ENCODE results near the gene KCNH8.

The KCNH8 gene

DNA sequence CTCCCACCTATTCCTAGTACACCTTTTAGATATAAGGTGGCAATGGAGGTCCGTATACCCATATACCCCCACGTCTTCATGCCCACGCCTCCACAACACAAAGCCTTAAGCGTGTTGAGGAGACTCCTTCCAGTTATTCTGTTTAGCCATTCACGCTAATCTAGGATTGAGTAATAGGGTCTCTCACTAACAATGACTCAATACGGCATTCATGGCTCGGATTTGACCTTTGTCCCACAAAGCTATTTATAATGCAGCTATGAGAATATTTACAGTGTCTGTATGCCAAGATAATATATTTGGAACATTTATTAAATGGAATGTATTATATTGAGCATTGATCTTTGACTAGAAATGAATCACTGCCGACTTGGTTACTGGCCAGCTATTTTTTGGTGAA lies 215.8 kb downstream of the KCNH8 start:
- no peak for DNase-seq (ENCODE audit: low spot score)

- DNase-seq (ENCODE audit: low spot score): no peak
Observed at GRCh38 chr3:19365471-19365870, 217.2 kb downstream of the KCNH8 start.

DNA sequence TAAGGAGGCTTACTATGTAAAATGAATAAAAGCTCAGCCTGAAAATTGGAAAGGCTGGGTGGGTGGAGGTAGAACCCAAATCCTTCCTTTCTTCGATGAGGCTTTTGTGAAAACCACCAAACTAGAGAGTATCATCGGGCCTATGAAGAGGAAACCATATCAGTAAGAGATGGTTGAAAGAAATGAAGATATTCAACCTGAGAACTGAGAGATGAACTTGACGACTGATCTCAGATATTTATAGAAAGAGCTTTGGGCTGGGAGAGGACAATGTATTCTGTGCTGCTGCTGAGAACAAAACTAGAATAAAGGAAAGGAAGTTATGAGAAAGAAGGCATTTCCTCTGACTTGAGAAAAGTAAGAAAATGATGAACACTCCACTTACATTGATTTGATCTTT lies 236.6 kb downstream of the KCNH8 start:
- no peak for DNase-seq (ENCODE audit: low spot score)

GRCh38 chr3:19392150-19392549 lies 243.8 kb downstream of the KCNH8 start:
- DNase-seq (ENCODE audit: low spot score): no peak

- no peak for DNase-seq (ENCODE audit: low spot score)
Observed at GRCh38 chr3:19394946-19395345, 246.6 kb downstream of the KCNH8 start.

- DNase-seq (ENCODE audit: low spot score): no peak
Observed at GRCh38 chr3:19396726-19397125, 248.4 kb downstream of the KCNH8 start.

DNA sequence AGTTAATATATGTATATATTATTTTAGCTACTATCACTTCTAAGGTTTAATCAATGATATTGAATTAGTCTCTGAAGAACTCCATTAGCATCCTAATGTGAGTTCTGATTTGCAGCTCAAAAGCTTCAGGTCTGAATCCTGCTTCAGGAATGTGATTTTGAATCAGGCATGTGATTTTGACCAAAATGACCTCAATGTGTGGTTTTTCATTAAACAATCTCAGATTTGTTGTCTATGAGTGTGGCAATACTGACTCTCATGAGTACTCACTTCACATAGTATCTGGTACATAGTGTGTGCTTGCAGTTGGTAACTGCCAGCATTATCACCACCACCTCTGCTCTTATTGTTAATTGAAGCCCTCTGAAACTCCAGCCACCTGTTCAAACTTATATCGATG lies 251.0 kb downstream of the KCNH8 start:
- no peak for DNase-seq (ENCODE audit: low spot score)

GRCh38 chr3:19399836-19400235 lies 251.5 kb downstream of the KCNH8 start:
- DNase-seq (ENCODE audit: low spot score): no peak

GRCh38 chr3:19420159-19420558 lies 271.8 kb downstream of the KCNH8 start:
- DNase-seq (ENCODE audit: low spot score): no peak

- DNase-seq (ENCODE audit: low spot score): no peak
Observed at GRCh38 chr3:19425825-19426224, 277.5 kb downstream of the KCNH8 start.

GRCh38 chr3:19427422-19428149 lies 279.3 kb downstream of the KCNH8 start:
- no peak for DNase-seq (ENCODE audit: low spot score)

DNA sequence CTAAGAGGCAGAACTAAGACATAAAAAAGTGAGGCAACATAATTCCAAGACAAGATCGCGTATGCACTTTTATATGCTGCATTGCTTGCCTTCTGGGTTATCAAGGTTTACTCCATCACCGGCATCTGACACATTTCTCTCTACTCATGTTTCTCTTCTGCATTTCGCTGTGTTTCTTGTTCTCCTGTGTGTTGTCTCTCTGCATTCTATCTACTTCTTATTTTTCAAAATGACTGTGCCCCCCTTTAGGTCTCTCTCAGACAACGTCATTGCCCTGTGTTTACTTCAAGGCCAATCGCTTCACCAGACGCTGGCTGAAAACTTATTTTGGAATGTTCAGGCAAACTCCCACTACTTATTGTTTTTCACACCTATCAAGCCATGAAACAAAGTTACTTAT lies 280.4 kb downstream of the KCNH8 start:
- no peak for DNase-seq (ENCODE audit: low spot score)

- no peak for DNase-seq (ENCODE audit: low spot score)
Observed at GRCh38 chr3:19432669-19433068, 284.4 kb downstream of the KCNH8 start.

GRCh38 chr3:19436746-19437145 lies 288.4 kb downstream of the KCNH8 start:
- DNase-seq (ENCODE audit: low spot score): no peak

DNA sequence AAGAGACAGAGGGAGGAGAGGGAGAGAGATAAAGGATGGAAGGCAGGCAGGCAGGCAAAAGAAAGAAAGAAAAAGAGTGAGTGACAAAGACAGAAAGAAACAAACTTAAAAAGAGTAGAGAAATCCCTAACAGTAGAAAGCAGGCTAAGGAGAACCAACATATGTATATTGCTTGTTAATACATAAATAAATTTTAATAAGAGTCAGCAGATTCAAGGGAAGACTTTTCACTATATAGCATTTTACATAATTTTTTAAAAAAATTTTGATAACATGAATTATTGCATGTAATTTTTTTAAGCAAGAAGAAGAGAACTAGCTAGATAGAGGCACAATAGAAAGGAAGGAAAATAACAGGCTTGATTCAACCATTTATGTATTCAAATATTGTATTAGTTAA lies 291.6 kb downstream of the KCNH8 start:
- no peak for DNase-seq (ENCODE audit: low spot score)

DNA sequence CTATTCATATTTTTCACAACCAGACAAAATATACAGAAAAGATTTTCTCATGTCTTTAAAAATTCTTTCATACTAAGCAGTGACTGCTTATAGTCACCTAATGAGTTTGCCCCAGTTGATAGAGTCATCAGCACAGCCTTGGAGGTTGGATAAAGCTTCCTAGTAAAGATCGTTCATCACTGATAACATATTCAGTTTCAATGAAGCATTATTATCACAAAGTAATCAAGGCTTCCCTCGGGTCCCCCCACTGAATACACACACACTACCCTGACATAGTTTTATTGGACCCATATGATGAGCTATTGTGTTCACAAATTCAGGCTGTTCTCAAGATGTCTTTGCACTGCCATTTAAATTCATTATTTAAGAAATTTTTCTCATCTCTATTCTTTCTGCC lies 297.8 kb downstream of the KCNH8 start:
- no peak for DNase-seq (ENCODE audit: low spot score)

GRCh38 chr3:19446687-19447086 lies 298.4 kb downstream of the KCNH8 start:
- DNase-seq (ENCODE audit: low spot score): no peak

DNA sequence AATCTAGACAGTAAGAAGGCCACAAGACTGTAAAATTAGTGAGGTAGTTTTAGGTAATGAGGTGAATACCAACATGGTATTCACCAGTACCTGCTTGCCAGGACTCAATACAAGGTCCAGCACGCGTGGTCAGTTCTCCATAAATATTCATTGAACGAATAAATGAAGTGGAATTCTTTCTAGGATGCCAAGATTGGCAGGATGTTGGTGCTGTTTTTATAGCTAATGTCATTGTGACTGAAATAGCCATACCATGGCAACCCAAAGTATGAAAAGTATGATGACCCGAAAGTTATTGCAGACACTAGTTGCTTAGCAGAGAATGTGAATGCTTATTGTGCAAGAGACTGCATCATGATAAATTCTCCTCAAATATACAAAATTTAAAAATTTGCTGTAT lies 307.2 kb downstream of the KCNH8 start:
- no peak for DNase-seq (ENCODE audit: low spot score)

DNA sequence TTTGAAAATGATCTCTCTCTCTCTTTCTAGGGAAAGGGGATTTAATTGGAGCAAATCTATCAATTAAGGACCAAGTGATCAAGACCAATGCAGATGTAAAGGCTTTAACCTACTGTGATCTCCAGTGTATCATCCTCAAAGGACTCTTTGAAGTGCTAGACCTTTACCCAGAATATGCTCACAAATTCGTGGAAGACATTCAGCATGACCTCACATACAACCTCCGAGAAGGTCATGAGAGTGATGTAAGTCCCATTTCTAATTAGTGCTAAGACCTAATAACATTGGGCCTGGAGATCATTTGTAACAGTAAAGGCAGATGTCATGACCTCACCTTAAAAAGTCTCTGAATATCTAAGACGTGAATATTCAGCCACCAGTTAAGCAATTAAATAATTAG lies 308.4 kb downstream of the KCNH8 start:
- no peak for DNase-seq (ENCODE audit: low spot score)

DNA sequence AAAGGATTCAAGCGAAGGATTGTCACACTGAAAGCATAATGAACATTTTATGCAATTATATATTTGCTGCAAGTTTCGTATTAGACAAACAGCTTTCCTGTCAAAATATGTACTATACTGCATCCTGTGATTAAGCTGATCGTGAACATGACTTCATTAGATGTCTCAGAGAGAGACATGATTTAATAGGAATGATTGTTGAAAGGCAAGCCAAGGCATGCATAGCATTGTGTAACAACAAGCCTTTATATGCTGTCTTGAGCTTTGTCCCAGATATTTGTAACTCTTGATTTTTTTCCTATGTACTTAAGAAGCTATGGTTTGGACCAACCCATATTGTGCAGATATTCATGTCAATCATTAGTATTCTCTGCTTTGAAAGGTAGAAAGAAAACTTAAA lies 309.1 kb downstream of the KCNH8 start:
- no peak for DNase-seq (ENCODE audit: low spot score)

DNA sequence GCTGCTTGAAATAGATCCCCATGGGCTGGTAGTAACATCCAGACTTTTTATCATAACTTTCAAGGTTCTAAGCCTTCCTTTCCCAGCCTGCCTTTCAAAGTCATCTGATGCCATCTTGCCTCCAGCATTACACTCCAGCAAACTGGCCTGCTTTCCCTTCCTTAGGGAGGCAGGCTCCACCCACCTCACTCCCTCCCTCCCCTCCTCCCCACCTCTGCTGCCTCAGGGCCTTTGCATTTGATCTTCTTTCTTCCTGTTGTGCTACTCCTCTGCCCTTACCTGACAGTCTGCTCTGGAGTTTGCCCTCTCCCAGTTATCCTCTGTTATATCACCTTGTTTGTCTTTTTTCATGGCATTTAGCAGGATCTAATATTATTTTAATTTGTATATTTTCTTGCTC lies 319.5 kb downstream of the KCNH8 start:
- DNase-seq (ENCODE audit: low spot score): no peak

GRCh38 chr3:19471138-19471537 lies 322.8 kb downstream of the KCNH8 start:
- DNase-seq (ENCODE audit: low spot score): no peak

DNA sequence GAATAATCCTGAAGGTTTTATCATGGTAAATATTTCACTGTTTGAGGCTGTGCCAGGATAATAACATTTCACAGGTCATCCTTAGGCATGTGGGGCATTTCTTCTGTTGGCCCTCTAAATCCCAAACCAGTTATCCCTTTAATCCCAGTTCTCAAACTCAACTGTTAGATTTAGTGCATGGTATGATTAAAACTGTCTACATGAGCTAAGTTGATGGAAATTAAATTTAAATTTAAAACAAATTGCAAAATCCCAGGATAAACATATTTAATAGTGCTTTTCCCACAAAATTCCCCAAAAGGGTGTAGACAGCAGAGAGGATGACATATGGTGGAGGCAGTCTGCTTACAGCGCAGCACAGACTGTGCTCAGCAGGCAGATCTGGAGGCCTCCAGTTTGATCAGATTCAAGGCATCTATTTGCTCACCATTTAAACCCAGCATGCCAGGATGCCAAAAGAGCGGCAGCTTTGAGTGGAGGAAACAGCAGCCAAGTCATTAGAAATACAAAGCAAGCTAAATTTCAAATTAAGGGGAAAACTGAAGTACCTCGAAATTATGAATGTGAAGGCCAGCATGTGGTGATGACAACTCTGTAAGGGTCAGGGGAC lies 325.8 kb downstream of the KCNH8 start:
- no peak for DNase-seq (ENCODE audit: low spot score)

- no peak for DNase-seq (ENCODE audit: low spot score)
Observed at GRCh38 chr3:19476281-19476680, 328.0 kb downstream of the KCNH8 start.

Data from AG08395 (cell line).